GM18526 (cell line): ENCODE results near the gene PRRX2.

Source experiments
- POLR2A ChIP-seq: IDR thresholded peaks from 3 replicates; pipeline ENCODE4 v1.6.1; 2011; ENCODE audit not compliant: insufficient read length; ENCODE audit errors: extremely low read depth

PRRX2 gene

DNA sequence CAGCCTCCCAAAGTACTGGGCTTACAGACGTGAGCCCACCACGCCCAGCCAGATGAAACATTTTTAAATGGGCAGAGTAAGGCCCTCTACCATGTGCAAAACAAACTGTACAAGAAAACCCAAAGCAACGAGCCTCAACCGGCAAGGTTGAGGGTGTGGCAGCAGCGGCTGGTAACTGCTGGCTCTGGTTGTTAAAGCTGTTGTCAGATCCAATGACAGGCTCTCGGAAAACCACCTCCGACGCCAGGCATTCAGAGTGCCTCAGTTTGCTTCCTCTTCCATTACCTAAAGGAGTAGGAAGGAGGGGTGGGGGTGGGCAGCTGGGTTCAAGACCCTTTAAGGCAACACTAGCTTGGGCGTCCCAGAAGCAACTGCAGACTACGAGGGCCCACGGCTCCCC is 21.1 kb upstream of the PRRX2 start:
- no peak for TF ChIP-seq POLR2A

DNA sequence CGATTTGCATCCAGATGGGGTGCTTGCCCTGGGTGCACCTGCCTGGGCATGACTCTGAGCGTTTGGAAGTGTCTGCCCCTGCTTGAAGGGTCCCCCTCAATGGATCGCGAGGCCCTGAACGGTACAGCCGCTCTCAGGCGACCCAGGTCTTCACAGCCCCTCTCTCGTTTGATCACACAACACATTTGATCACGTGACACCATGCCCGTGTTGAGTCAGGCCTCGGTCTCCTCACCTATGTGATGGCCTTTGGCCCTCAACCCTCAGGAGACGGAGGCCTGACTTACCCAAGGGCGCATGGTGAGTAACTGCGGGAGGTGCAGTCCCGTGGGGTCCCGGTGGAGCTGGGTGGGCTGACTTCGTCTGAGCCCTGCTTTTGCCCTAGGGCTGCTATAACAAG is 20.5 kb upstream of the PRRX2 start:
- no peak for TF ChIP-seq POLR2A

DNA sequence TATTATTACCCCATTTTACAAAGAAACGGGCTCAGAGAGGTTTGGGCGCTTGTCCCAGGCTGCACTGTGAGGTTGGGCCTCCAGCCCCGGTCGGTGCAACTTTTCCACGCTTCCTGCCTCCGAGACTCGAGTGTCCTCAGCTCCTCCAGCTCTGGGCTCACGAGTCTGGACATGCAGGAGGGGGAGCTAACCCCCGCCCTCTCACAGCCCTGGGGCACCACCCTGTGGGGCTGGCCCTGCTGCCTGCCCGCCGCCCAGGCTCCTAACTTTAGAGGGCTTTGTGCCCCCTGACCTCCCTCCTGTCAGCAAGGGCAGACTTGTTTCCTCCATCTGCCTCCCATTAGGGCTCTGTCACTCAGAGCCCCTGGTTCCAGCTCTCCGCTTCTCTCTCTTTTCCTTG is 19.2 kb upstream of the PRRX2 start:
- no peak for TF ChIP-seq POLR2A

DNA sequence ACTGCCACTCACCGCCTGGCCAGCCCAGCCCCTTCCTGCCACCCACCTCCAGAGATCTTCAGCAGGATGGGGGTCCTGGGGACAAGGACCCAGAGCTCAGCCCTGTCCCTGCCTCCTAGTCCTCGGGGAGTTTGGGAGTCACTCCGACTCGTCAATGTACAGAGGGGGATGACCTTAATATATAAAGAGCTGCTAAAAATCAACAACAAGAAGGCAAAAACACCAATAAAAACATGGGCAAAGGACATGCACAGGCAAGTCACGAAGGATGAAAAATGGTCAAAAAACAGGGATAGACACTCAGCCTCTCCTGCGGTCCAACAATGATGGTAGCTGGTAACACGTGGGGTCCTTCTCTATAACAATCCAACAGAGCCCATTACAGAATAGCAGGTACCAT is 18.8 kb upstream of the PRRX2 start:
- no peak for TF ChIP-seq POLR2A

DNA sequence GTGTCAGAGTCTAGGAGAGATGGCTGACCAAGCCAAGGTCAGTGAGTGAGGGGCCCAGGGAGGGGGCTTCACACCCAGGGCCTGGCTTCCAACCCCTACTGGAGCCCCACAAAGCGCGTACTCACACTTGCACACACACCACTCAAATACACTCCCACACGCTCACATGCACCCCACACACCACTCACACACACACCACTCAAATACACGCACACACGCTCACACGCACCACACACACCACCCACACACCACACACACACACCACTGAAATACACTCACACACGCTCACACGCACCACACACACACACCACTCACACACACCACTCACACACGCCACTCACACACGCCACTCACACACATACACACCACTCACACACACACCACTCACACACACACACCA is 17.8 kb upstream of the PRRX2 start:
- no peak for TF ChIP-seq POLR2A

DNA sequence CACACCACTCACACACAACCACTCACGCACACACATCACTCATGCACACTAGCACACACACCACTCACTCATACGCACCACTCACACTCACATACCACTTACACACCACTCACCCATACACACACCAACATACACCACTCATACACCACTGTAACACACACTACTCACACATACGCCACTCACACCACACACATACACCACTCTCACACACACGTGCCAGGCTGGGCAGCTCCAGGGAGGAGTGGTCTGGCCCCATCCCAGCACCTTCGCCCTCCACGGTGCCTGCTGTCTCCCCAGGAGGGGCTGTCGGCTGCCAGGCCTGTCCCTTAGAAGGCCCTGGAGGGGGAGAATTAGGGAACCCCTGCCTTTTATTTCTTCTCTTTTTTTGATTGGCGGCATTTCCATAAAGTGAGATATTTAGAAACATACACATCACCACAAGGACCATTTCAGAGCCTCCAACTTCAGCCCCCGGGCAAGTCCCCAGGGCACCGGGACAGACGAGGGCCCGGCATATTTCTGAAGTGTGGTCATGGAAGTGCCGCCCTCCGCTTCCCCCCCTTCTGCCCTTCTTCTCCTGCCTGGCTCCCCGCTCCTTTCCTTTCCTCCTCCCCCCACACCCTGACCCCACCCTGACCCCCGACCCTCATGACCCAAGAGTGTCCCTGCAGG is 17.2 kb upstream of the PRRX2 start:
- no peak for TF ChIP-seq POLR2A

DNA sequence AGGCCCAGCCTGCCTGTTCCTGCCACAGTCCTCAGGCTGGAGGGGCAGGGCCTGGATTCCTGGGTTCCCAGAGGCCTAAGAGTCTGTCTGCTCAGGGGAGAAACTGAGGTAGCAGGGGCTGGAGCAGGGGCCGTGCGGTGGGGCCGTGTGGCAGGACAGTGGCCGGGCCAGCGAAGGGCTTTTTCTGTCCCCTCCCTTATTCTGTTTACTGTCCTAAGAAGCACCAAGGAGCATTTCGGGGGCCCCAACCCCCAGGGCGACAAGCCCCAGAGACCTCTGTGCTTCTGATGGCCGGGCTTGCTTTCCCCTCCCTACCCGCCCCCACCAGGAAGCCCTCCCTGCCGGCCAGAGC is 16.7 kb upstream of the PRRX2 start:
- no peak for TF ChIP-seq POLR2A

DNA sequence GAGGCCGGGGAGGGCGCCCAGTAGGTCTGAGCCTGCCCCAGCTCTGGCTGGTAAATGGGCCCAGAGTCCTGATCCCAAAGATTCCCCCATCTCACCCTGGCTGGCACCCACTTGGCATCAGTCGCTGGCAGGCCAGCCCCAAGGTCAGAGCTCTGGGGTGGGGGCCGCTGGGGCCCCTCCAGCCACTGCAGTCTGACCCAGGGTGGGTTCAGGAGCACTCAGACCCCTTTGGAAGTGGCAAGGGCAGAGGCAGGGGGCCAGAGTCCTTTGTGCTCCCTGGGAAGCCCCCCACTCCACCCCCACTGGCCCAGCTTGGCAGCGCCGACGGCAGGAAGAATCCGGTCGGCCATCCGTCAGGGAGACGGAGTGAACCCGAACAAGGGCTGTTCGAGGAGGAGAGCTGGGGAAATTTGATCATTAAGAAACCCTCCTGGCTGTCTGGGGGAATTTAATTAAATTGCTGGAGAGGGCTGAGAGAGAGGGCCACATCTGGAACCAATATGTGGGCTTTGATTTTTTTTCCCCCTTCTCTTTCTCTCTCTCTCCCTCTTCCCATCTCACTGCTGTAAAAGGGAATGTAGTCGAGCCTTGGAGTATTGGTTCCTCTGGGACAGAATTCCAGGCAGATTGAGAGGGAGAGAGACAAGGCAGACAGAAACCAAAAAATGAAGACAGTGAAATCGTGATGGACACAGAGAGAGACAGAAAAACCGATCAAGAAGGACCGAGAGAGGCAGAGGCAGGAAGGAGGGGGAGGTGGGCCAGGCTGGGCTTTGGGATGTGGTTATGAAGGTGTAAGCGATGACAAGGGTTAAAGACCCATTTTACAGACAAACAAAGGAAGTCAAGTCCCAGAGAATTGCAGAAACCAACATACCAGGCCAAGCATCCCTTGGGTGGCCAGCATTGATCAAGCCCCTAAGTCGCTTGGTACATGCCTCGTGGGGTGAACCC is 15.4 kb upstream of the PRRX2 start:
- no peak for TF ChIP-seq POLR2A

DNA sequence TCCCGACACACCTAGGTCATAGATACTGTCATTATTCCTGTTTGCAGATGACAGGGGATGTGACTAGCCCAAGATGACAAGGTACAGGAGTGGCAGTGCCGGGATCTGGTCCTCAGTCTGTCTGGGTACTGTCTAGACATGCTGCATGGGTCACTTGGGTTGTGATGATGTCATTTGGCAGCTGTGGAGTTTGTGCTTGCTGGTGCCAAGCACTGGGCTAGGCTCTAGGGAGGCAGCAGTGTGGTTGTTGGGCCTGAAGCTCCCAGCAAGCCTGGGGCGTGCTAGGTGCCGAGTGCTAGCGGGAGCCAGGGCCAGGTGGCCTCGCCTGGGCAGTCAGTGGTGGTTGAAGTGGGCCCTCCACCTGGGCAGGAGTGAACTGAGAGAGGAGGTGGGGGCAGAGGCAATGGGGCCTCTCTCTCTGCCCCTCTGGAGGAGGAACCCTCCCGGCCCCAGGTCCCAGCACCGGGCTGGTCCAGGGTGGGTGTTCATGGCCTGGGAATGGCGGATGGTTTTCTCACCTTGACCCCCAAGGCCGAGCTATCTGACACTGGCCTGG is 14.7 kb upstream of the PRRX2 start:
- no peak for TF ChIP-seq POLR2A

DNA sequence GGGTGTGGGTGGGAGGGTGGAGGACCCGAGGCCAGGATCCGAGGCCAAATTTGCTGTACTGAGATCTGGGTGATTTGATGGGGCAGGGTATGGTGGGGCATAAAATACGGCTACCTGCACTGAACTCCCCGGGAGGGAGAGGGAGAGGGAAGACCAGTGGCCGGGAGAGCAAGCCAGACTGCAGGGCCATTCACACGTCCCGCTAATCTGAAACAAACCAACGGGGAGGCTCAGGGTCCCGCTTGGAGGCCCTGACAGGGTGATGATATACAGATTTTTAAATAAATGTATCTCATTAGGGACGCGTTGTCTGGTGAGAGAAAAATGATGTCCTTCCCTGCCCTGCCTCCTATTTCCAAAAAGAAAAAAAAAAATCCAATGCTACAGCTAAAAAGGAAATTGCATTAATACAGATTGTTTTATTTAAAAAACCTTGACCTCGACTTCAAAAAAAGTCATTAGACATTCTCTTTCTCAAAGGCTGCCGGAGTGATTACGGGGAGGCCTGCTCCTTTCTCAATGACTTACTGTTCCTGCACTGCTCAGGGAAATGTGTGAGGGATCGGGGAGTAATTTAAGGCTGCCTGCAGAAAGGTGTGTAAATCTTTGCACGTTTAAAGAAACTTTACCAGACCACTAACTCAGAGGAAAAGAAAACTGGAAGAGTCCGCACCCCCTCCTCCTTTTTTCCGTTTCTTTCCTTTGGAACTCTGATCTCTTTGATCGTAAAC is 11.5 kb upstream of the PRRX2 start:
- no peak for TF ChIP-seq POLR2A

DNA sequence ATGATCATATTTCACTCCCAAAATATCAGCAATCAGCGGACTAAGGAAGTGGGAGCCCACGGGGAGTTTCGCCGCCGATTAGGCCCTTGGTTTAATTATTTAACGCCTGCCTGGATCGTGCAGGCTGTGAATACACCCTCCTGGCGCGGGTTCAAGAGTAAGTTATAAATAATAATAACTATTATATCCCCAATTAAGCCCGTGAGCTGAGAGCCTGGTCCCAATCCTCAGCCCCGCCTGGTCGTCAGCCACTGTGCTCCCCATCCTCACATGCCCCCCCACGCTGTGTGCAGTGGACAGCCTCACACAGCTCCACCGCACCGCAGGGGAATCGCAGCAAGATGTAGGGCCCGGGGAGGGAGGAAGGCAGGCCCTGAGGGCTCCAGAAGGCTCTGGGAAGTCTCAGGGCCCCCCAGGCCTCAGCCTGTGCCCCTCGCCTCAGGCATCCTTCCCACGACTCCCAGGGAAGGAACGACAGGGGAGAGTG is 10.8 kb upstream of the PRRX2 start:
- TF ChIP-seq POLR2A = no peak

DNA sequence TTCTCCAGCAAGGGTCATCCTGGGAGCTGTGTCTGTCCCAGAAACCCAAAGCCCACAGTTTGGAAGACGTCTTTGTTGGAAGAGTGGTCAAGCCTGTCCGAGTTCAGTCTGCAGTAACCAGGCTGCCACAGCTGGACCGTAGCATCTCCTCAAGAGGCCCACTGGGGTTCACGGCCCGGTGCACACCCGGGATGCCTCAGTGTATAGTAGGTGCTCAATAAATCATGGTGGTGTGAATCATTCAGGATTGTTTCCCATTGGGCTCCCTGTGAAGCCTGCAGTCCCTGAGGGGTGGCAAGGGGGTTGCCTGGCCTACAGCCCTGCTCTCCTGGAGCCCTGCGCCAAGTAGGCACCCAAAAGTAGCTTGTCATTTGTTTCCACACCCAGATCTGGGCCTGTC is 10.3 kb upstream of the PRRX2 start:
- no peak for TF ChIP-seq POLR2A

DNA sequence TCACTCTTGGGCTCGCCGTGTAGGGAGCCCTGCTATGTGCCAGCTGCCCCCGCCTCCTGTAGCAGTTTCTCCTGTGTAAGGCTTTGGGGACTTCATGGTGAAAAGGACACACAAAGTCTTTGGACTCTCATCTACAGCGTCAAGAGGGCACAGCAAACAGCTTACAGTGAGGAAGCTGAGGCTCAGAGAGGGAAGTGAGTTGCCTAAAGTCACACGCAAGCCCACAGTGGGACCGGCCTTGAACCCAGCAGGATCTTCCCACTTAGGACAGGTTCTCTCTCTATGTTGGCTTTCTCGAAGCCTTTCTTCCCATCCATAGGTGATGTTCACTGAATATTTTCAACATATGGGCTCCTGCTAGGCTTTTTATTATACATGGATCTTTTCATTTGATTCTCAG is 9.8 kb upstream of the PRRX2 start:
- no peak for TF ChIP-seq POLR2A

DNA sequence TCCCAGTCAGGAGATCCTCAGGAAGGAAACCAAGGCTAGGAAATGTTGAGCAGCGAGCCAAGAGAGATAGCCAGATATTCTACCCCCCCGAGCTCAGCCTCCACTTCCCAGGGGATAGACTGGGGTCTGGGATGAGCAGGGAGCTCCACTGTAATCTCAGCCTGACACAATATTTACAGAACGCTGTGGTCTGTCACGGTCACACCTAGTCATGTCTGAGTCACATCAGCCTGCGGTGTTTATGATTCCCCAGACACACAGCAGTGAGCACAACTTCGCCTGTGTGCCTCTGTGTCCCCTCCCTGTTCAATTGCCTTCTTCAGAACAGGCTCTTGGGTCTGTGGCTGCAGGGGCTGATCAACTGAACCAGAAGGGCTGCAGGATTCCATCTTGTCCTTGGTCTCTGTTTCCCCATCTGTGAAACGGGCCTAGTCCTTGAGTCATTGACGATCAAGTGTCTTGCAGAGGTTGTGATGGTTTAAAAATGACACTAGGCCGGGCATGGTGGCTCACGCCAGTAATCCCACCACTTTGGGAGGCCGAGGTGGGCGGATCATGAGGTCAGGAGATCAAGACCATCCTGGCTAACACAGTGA is 8.6 kb upstream of the PRRX2 start:
- TF ChIP-seq POLR2A = no peak

DNA sequence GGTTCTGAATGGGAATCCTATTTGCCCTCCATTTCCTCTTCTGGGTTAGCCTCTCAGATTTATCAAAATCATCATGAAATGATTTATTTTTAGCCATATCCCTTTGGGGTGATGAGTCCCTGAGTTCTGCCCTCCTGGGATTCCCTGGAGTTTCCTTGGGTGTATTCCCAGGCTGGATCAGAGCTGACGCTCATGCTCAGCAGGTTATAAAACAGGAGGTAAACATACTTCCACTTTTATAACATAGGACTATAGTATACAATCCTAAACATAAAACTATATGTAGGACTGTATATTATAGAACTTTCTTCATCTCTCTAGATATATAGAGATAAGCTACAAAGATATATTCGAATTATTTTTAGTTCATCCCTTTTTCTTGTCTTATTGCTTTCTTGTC is 4.4 kb upstream of the PRRX2 start:
- no peak for TF ChIP-seq POLR2A
